Subcutaneous adipose tissue (tissue), 4 donors: ENCODE results near the gene URGCP. TPM values are rescaled to one million over a fixed set of nuclear protein-coding genes. Genes with fewer than 3 reads are reported as not detected.

Experiments used
- total RNA-seq, 4 donors: library from RNA; depleted of rRNA; stranded (reverse); fragments of >200 nt; gene quantifications; one replicate each; pipeline ENCODE4 v1.1.0, GENCODE V29; 2016
- TF ChIP-seq, protein P1 (sequence below): fragments of 450-650 bp; IDR thresholded peaks from one replicate; pipeline ENCODE4 v1.5.1; 2016; ENCODE audit warnings: low read depth, mild to moderate bottlenecking, control low read depth, antibody characterized with exemption, moderate library complexity

Gene URGCP
- total RNA-seq, 4 donors from 2014 or later = 16.7 to 29.1 (median 26.1) TPM

DNA sequence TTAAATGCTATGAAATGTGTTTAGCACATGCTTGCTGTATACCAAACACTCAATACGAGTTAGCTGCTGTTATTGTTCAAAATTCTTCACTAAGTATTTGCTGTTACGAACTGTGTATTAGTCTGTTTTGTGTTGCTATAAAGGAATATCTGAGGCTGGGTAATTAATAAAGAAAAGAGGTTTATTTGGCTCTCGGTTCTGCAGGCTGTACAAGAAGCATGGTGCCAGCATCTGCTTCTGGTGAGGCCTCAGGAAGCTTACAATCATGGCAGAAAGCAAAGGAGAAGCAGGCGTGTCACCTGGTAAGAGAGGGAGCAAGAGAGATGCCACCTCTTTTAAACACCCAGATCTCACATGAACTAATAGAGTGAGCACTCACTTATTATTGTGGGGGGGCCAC lies 21.4 kb upstream of the URGCP start:
- TF ChIP-seq, protein P1, sequence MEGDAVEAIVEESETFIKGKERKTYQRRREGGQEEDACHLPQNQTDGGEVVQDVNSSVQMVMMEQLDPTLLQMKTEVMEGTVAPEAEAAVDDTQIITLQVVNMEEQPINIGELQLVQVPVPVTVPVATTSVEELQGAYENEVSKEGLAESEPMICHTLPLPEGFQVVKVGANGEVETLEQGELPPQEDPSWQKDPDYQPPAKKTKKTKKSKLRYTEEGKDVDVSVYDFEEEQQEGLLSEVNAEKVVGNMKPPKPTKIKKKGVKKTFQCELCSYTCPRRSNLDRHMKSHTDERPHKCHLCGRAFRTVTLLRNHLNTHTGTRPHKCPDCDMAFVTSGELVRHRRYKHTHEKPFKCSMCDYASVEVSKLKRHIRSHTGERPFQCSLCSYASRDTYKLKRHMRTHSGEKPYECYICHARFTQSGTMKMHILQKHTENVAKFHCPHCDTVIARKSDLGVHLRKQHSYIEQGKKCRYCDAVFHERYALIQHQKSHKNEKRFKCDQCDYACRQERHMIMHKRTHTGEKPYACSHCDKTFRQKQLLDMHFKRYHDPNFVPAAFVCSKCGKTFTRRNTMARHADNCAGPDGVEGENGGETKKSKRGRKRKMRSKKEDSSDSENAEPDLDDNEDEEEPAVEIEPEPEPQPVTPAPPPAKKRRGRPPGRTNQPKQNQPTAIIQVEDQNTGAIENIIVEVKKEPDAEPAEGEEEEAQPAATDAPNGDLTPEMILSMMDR = no peak

DNA sequence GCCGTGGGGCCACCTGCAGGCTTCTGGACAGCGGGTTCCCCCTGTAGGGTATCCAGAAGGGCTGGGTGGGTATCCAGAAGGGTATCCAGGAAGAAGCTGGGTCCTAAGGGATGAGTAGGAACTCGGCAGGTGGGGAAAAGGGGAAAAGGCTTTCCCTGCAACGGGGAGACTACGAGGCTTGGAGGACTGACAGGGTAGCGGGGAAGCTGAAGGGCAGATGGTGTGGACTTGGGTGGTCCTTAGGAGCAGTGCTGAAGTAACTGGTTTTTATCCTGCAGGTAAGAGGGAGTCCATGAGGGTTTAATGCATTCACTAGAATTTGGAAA lies 20.4 kb upstream of the URGCP start:
- TF ChIP-seq, protein P1 = no peak

DNA sequence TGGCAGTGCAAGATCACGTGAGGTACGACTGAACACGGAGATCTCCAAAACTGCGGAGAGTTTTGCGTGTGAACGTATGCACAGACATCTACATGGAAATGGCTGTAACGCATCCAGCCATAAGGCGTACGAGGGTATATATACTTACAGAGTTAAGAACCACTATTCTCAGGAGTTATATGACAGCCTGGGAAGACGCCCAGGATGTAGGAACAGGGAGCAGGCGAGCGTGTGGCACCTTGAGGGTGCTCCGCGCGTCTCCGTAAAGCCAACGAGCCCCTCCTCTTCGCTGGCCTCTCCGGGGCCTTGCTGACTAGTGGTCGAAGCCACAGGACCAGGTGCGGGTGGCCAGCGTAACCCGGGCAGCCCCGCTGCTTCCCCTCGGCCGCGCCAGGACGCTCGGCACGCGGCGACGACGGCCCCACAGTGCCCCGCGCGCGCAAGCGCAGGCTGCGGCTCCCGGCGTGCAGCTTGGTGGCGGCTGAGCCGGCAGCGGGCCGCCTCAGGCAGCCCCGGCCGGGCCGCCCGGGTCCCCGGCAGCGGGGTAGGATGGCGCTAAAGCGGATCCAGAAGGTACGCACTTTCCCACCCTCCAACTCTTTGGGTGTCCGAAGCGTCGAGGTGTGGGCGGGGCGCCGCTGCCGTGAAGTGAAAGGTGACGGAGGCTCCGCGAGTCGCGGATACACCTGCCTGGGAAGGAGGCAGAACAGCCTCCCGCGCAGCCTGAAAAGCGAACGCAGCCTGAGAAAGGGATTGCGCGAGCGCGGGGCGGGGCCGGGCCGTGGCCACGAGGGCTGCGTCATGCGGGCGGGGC lies 19.8 kb upstream of the URGCP start, which contains the start of gene UBE2D4:
Gene UBE2D4 (plus strand): TSS at position 453 of the 814 bp plus-strand sequence. CDS start 97 bp downstream, at position 550.
- TF ChIP-seq, protein P1 = no peak

DNA sequence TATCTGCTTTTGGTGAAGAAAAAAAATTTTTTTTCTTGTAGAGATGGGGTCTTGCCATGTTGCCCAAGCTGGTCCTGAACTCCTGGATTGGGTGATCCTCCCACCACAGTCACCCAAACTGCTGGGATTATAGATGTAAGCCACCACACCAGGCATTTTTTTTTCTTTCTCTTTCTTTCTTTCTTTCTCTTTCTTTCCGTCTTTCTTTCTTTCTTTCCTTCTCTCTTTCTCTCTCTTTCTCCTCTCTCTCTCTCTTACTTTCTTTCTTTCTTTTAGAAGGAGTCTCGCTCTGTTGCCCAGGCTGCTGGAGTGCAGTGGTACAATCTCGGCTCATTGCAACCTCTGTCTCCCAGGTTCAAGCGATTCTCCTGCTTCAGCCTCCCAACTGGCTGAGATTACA lies 16.3 kb upstream of the URGCP start:
- TF ChIP-seq, protein P1 = no peak

DNA sequence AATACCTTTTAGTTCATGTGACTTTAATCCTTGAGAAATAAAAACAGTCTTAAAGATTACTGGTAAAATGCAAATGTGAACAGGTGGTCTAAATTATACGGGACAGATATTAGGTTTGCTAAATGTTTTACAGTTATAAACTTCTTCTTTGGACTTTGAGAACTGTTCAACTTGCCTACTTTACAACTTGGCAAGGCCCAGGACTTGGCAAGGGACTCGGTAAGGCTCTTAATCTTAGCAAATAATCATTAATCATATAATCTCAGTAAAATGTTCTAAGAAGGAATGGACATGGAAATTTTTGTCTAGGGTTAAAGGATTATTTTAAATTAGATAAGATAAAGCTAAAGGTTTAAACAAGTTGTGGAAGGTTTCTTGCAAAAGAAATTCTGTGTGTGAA lies 15.0 kb upstream of the URGCP start:
- TF ChIP-seq, protein P1 = no peak

DNA sequence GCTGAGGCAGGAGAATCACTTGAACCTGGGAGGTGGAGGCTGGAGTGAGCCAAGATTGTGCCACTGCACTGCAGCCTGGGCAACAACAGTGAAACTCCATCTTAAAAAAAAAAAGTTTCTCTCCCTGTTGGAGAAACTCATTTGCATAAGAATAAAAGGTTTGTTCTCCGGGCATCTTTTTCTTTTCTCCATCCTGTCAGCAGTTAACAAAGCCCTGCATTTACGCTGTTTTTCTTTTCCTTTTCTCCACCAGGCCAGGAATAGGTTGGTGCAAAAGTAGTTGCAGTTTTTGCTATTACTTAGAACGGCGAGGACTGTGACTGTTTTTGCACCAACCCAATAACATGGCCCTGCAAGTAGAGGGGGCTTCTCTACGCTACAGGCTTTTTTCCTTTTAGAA lies 9.5 kb upstream of the URGCP start:
- TF ChIP-seq, protein P1 = no peak

DNA sequence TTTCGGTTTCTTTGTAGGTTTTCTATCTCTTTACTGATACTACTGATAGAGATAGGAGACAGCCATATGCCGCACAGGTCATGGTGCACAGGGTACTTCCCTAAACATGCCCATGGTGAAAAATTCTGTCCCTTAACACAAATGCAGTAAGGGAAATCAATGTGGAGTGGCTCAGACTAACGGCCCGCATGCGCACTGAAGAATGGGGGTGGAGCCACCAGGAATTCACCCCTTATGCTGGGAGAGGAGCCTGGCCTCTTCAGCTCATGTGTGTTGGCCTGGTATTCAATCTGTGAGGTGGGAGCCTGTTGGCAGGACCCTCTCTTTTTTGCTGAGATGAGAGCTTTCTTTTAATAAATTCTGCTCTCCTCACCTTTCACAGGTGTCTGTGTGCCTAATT lies 8.4 kb upstream of the URGCP start:
- TF ChIP-seq, protein P1 = no peak
